Omental fat pad (tissue), 4 donors: ENCODE measurements around the gene GPRASP3. TPM values are rescaled to one million over a fixed set of nuclear protein-coding genes. Genes with fewer than 3 reads are reported as not detected.

Source experiments
- ATAC-seq: fragments of 150-250 bp; one replicate; pipeline ENCODE4 v1.9.1; 2016; ENCODE audit warnings: mild to moderate bottlenecking, moderate library complexity; ENCODE audit not compliant: low FRiP score
- DNase-seq: peaks from one replicate; pipeline ENCODE4 v3.0.0-alpha.2; 2019; ENCODE audit warnings: low spot score
- CTCF ChIP-seq, 3 donors: fragments of 450-650 bp; IDR thresholded peaks; one replicate each; pipeline ENCODE4 v1.5.1; 2016 to 2017; ENCODE audit warnings: antibody characterized with exemption in 3 of 3, mild to moderate bottlenecking in 3 of 3, moderate library complexity in 2 of 3
- small RNA-seq: library from RNA; depleted of rRNA; stranded (forward); fragments of <200 nt; gene quantifications from one replicate; pipeline ENCODE3, GENCODE V24; 2016
- total RNA-seq, 4 donors: library from RNA; depleted of rRNA; stranded (reverse); fragments of >200 nt; gene quantifications; one replicate each; pipeline ENCODE4 v1.1.0, GENCODE V29; 2016

The GPRASP3 gene
- total RNA-seq, 4 donors from 2014 or later, result 1.3 to 5.7 (median 3.3) TPM

GRCh38 chrX:102765217-102765616 lies 44.7 kb downstream of the GPRASP3 start:
- DNase-seq, result no peak
- ATAC-seq, result no peak
- no peak for TF ChIP-seq CTCF (IDR thresholded peaks at IDR 0.05)

GRCh38 chrX:102765809-102766208 lies 45.3 kb downstream of the GPRASP3 start:
- no peak for ATAC-seq
- DNase-seq, result no peak
- TF ChIP-seq CTCF (IDR thresholded peaks at IDR 0.05), result no peak

- DNase-seq (no peak), ATAC-seq (no peak)
- no peak for TF ChIP-seq CTCF (IDR thresholded peaks at IDR 0.05)
Observed at GRCh38 chrX:102767287-102767686, 46.7 kb downstream of the GPRASP3 start.

- DNase-seq (peak; percentile 56), ATAC-seq (peak; percentile 85)
- TF ChIP-seq CTCF (IDR thresholded peaks at IDR 0.05), result no peak
Observed at GRCh38 chrX:102768987-102769761, 48.6 kb downstream of the GPRASP3 start.

Small RNA genes lying within 50 kb of the gene (small RNA-seq; reads per million reads assigned to genes)
- not detected for gene RNU6-589P

Other genes starting within 250 kb of the GPRASP3 start
- not detected for gene TCP11X2, start 248.9 kb upstream of the GPRASP3 start, total RNA-seq
- not detected for gene TMSB15A, start 204.0 kb upstream of the GPRASP3 start, total RNA-seq
- gene ARMCX5, start 121.2 kb upstream of the GPRASP3 start, total RNA-seq, result 10 to 100 TPM in 1 of 4 donors, 1 to 10 TPM in 3; 8.4 to 16.6 (median 9.4) TPM
- gene GPRASP1, start 69.3 kb upstream of the GPRASP3 start, total RNA-seq, result 1 to 10 TPM; 4.1 to 9.1 (median 6.7) TPM
- 10 to 100 TPM in 2 of 4 donors, 1 to 10 TPM in 2; 3.5 to 14.0 (median 10.6) TPM for gene GPRASP2, start 8.3 kb upstream of the GPRASP3 start, total RNA-seq
- 1 to 10 TPM in 2 of 4 donors, under 1 TPM in 2; 0.74 to 2.3 (median 1.4) TPM for gene RAB40AL, start 216.5 kb downstream of the GPRASP3 start, total RNA-seq